ENCODE results near the gene COPG2. TPM values are rescaled to one million over a fixed set of nuclear protein-coding genes. Genes with fewer than 3 reads are reported as not detected.

COPG2 gene
- polyA plus RNA-seq, 1 of the 3 experiments (the other 2 are of a cell fraction) = 44.3 TPM

GRCh38 chr7:130479716-130480400 is 188.7 kb downstream of the COPG2 start:
- no peak overlapping the region; the same call in 1 of the 2 replicates for H2AFZ ChIP-seq (ENCODE audit: low read depth)
- no peaks in the 10 kb centered on the region for H3K36me3 ChIP-seq (replicated peaks in 1 of 2; ENCODE audit: control insufficient read depth in 1 of 2, insufficient read depth in 2 of 2, low read length in 1 of 2)
- DNase-seq = no peak
- H3K4me2 ChIP-seq = no peak overlapping the region
- WGBS (ENCODE audit: low lambda C conversion rate) = 58% methylated on average over 1 of the region's 1 CpG
- ChIA-PET POLR2A (no interaction called here), CTCF (no interaction called here)
- peaks cover 8% of the 10 kb centered on the region; the same call in 1 of the 2 replicates for H3K9me3 ChIP-seq
- peaks cover 0 to 3% of the 10 kb centered on the region in 2 experiments; a peak in 1 of 4 replicates for H3K4me1 ChIP-seq (ENCODE audit: control insufficient read depth in 1 of 2, insufficient read depth in 2 of 2, low read depth in 1 of 2, low read length in 1 of 2)
- H4K20me1 ChIP-seq (ENCODE audit: insufficient read depth) = no peaks in the 10 kb centered on the region
- TF ChIP-seq FOXJ3 (CRISPR knock-in tag; IDR thresholded peaks at IDR 0.05) (no peak), NRF1 (IDR thresholded peaks at IDR 0.05; ENCODE audit: low read depth, low read length) (no peak), POLR2AphosphoS5 (IDR thresholded peaks at IDR 0.05; ENCODE audit: low read depth, low read length) (no peak), TCF12 (IDR thresholded peaks at IDR 0.05) (no peak), RCOR1 (IDR thresholded peaks at IDR 0.05; ENCODE audit: low read length) (no peak), SIN3A (IDR thresholded peaks at IDR 0.05; ENCODE audit: borderline replicate concordance, low read depth, low read length) (no peak), EP300 (IDR thresholded peaks at IDR 0.05; ENCODE audit: borderline replicate concordance in 1 of 2, low read depth in 1 of 2, low read length in 1 of 2) (no peak), PBX3 (IDR thresholded peaks at IDR 0.05) (no peak), USF1 (IDR thresholded peaks at IDR 0.05; ENCODE audit: borderline replicate concordance, low read depth) (no peak), MEF2A (IDR thresholded peaks at IDR 0.05; ENCODE audit: borderline replicate concordance, low read depth) (no peak), EZH2phosphoT487 (IDR thresholded peaks at IDR 0.05; ENCODE audit: borderline replicate concordance, low read depth) (no peak), MXI1 (IDR thresholded peaks at IDR 0.05; ENCODE audit: low read depth, low read length) (no peak), TEAD4 (IDR thresholded peaks at IDR 0.05; ENCODE audit: borderline replicate concordance, insufficient read depth) (no peak), GATA2 (CRISPR knock-in tag; IDR thresholded peaks at IDR 0.05) (no peak), RXRA (IDR thresholded peaks at IDR 0.05; ENCODE audit: borderline replicate concordance, low read depth) (no peak)
- TF ChIP-seq, protein P1, sequence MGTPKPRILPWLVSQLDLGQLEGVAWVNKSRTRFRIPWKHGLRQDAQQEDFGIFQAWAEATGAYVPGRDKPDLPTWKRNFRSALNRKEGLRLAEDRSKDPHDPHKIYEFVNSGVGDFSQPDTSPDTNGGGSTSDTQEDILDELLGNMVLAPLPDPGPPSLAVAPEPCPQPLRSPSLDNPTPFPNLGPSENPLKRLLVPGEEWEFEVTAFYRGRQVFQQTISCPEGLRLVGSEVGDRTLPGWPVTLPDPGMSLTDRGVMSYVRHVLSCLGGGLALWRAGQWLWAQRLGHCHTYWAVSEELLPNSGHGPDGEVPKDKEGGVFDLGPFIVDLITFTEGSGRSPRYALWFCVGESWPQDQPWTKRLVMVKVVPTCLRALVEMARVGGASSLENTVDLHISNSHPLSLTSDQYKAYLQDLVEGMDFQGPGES (IDR thresholded peaks at IDR 0.05; ENCODE audit: low read depth, low read length) = no peak
- TF ChIP-seq, protein P2, sequence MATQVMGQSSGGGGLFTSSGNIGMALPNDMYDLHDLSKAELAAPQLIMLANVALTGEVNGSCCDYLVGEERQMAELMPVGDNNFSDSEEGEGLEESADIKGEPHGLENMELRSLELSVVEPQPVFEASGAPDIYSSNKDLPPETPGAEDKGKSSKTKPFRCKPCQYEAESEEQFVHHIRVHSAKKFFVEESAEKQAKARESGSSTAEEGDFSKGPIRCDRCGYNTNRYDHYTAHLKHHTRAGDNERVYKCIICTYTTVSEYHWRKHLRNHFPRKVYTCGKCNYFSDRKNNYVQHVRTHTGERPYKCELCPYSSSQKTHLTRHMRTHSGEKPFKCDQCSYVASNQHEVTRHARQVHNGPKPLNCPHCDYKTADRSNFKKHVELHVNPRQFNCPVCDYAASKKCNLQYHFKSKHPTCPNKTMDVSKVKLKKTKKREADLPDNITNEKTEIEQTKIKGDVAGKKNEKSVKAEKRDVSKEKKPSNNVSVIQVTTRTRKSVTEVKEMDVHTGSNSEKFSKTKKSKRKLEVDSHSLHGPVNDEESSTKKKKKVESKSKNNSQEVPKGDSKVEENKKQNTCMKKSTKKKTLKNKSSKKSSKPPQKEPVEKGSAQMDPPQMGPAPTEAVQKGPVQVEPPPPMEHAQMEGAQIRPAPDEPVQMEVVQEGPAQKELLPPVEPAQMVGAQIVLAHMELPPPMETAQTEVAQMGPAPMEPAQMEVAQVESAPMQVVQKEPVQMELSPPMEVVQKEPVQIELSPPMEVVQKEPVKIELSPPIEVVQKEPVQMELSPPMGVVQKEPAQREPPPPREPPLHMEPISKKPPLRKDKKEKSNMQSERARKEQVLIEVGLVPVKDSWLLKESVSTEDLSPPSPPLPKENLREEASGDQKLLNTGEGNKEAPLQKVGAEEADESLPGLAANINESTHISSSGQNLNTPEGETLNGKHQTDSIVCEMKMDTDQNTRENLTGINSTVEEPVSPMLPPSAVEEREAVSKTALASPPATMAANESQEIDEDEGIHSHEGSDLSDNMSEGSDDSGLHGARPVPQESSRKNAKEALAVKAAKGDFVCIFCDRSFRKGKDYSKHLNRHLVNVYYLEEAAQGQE (IDR thresholded peaks at IDR 0.05; ENCODE audit: low read depth, low read length) = no peak
- TF ChIP-seq, protein P3, sequence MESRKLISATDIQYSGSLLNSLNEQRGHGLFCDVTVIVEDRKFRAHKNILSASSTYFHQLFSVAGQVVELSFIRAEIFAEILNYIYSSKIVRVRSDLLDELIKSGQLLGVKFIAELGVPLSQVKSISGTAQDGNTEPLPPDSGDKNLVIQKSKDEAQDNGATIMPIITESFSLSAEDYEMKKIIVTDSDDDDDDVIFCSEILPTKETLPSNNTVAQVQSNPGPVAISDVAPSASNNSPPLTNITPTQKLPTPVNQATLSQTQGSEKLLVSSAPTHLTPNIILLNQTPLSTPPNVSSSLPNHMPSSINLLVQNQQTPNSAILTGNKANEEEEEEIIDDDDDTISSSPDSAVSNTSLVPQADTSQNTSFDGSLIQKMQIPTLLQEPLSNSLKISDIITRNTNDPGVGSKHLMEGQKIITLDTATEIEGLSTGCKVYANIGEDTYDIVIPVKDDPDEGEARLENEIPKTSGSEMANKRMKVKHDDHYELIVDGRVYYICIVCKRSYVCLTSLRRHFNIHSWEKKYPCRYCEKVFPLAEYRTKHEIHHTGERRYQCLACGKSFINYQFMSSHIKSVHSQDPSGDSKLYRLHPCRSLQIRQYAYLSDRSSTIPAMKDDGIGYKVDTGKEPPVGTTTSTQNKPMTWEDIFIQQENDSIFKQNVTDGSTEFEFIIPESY (IDR thresholded peaks at IDR 0.05; ENCODE audit: borderline replicate concordance, low read depth) = no peak
- TF ChIP-seq, protein P4, sequence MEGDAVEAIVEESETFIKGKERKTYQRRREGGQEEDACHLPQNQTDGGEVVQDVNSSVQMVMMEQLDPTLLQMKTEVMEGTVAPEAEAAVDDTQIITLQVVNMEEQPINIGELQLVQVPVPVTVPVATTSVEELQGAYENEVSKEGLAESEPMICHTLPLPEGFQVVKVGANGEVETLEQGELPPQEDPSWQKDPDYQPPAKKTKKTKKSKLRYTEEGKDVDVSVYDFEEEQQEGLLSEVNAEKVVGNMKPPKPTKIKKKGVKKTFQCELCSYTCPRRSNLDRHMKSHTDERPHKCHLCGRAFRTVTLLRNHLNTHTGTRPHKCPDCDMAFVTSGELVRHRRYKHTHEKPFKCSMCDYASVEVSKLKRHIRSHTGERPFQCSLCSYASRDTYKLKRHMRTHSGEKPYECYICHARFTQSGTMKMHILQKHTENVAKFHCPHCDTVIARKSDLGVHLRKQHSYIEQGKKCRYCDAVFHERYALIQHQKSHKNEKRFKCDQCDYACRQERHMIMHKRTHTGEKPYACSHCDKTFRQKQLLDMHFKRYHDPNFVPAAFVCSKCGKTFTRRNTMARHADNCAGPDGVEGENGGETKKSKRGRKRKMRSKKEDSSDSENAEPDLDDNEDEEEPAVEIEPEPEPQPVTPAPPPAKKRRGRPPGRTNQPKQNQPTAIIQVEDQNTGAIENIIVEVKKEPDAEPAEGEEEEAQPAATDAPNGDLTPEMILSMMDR (IDR thresholded peaks at IDR 0.05) = no peak
- H3K27me3 ChIP-seq (ENCODE audit: insufficient read depth) = no peaks in the 10 kb centered on the region
- peaks cover 5% of the 10 kb centered on the region for H3F3A ChIP-seq (replicated peaks; ENCODE audit: insufficient read depth)
- no peak overlapping the region for H3K9ac ChIP-seq
- no peaks in the 10 kb centered on the region for H3K9me2 ChIP-seq
- no peak overlapping the region for H3K27ac ChIP-seq (ENCODE audit: low read depth in 2 of 2, low read length in 1 of 2)
- H3K79me2 ChIP-seq (ENCODE audit: insufficient read depth) = no peaks in the 10 kb centered on the region
- H3K4me3 ChIP-seq (ENCODE audit: low read depth in 2 of 2, low read length in 1 of 2) = no peak overlapping the region

All from SK-N-SH (cell line).